GM19467 (cell line): Measurements from ENCODE around the gene GRAP2.
"Not testable (repeated sequence)": the region's sequence is repeated elsewhere in the genome, so short reads cannot be mapped to it uniquely, and the experiment has no call there.

Experiments
- ATAC-seq: cut with Tn5 transposase; IDR thresholded peaks from one replicate; pipeline ENCODE4 v1.9.1; 2021; ENCODE audit warnings: mild to moderate bottlenecking, moderate library complexity; ENCODE audit not compliant: unreplicated experiment

Gene GRAP2

GRCh38 chr22:39900306-39901227 is at the start of gene GRAP2:
TSS of gene GRAP2 (plus strand) at chr22:39901084. CDS start at chr22:39947107, 46,023 bp downstream.
- ATAC-seq: no peak

- ATAC-seq: no peak
These were observed 49.1 kb upstream of the GRAP2 start for GRCh38 chr22:39851606-39852315.

GRCh38 chr22:39852799-39853198 is 48.1 kb upstream of the GRAP2 start:
- ATAC-seq: no peak

GRCh38 chr22:39856588-39856987 is 44.3 kb upstream of the GRAP2 start:
- ATAC-seq: no peak

- ATAC-seq: no peak
These were observed 40.8 kb upstream of the GRAP2 start for GRCh38 chr22:39859903-39860588.

GRCh38 chr22:39868741-39869140 is 32.1 kb upstream of the GRAP2 start:
- ATAC-seq: no peak

- ATAC-seq: not testable (repeated sequence)
These were observed 31.1 kb upstream of the GRAP2 start for GRCh38 chr22:39869797-39870196.

GRCh38 chr22:39871008-39871798 is 29.7 kb upstream of the GRAP2 start:
- ATAC-seq: no peak

GRCh38 chr22:39872548-39872947 is 28.3 kb upstream of the GRAP2 start:
- ATAC-seq: no peak

GRCh38 chr22:39873965-39874364 is 26.9 kb upstream of the GRAP2 start:
- no peak for ATAC-seq

- ATAC-seq: not testable (repeated sequence)
These were observed 25.6 kb upstream of the GRAP2 start for GRCh38 chr22:39875176-39875885.

GRCh38 chr22:39877079-39877845 is 23.6 kb upstream of the GRAP2 start:
- no peak for ATAC-seq

- ATAC-seq: no peak
These were observed 20.2 kb upstream of the GRAP2 start for GRCh38 chr22:39880722-39881121.

- ATAC-seq: no peak
These were observed 17.8 kb upstream of the GRAP2 start for GRCh38 chr22:39883057-39883456.

GRCh38 chr22:39889924-39890323 is 11.0 kb upstream of the GRAP2 start:
- ATAC-seq: not testable (repeated sequence)

- no peak for ATAC-seq
These were observed 7.4 kb upstream of the GRAP2 start, which contains the start of gene ENTHD1 for GRCh38 chr22:39893526-39893925. TSS of gene ENTHD1 (minus strand) at chr22:39893760. CDS start at chr22:39887748, 6,012 bp downstream.

- ATAC-seq: no peak
These were observed 6.3 kb upstream of the GRAP2 start for GRCh38 chr22:39894554-39895092.

GRCh38 chr22:39895682-39896081 is 5.2 kb upstream of the GRAP2 start:
- ATAC-seq: no peak
